DOHH2 (cell line): ENCODE results near the gene KIR3DL3.

ENCODE experiments used
- H3F3A ChIP-seq: fragments of 200-600 bp; sonication (generic), shearing (Covaris generic); 2 replicates; pipeline ENCODE4 v1.6.0; 2016; ENCODE audit warnings: antibody characterized with exemption, mild to moderate bottlenecking; ENCODE audit not compliant: control insufficient read depth, insufficient read depth
- H3K27ac ChIP-seq: fragments of 200-600 bp; sonication (generic); 2 replicates; pipeline ENCODE4 v1.5.1; 2014; ENCODE audit warnings: low read depth, mild to moderate bottlenecking, low read length, moderate library complexity
- H3K27me3 ChIP-seq: fragments of 200-600 bp; sonication (generic); 2 replicates; pipeline ENCODE4 v1.6.1; 2014; ENCODE audit warnings: mild to moderate bottlenecking, low read length, mixed read lengths; ENCODE audit not compliant: control insufficient read depth
- H3K36me3 ChIP-seq: fragments of 200-600 bp; sonication (generic); 2 replicates; pipeline ENCODE4 v1.6.1; 2014; ENCODE audit warnings: mild to moderate bottlenecking, low read length, moderate library complexity, mixed read lengths; ENCODE audit not compliant: control insufficient read depth
- H3K4me1 ChIP-seq: fragments of 200-600 bp; sonication (generic); 2 replicates; pipeline ENCODE4 v1.6.1; 2014; ENCODE audit warnings: mild to moderate bottlenecking, low read length, mixed read lengths; ENCODE audit not compliant: control insufficient read depth
- H3K4me2 ChIP-seq: fragments of 200-600 bp; sonication (generic); 2 replicates; pipeline ENCODE4 v1.6.0; 2014; ENCODE audit warnings: mild to moderate bottlenecking, low read length, moderate library complexity
- H3K4me3 ChIP-seq: fragments of 200-600 bp; sonication (generic); 2 replicates; pipeline ENCODE4 v1.5.1; 2014; ENCODE audit warnings: mild to moderate bottlenecking, low read length, mixed read lengths
- H3K79me2 ChIP-seq: fragments of 200-600 bp; sonication (generic); 2 replicates; pipeline ENCODE4 v1.6.1; 2014; ENCODE audit warnings: mild to moderate bottlenecking, low read length, mixed read lengths; ENCODE audit not compliant: control insufficient read depth
- H3K9me2 ChIP-seq: fragments of 200-600 bp; sonication (generic); replicated peaks from 2 replicates; pipeline ENCODE4 v1.6.1; 2014; ENCODE audit warnings: mild to moderate bottlenecking, low read length, mixed read lengths; ENCODE audit not compliant: control insufficient read depth
- H3K9me3 ChIP-seq: fragments of 200-600 bp; sonication (generic); 2 replicates; pipeline ENCODE4 v1.6.1; 2014; ENCODE audit warnings: antibody characterized with exemption, low read length, mixed read lengths; ENCODE audit not compliant: control insufficient read depth, insufficient read depth
- H4K20me1 ChIP-seq: fragments of 200-600 bp; sonication (generic); 2 replicates; pipeline ENCODE4 v1.6.0; 2014; ENCODE audit warnings: low read depth, mild to moderate bottlenecking, antibody characterized with exemption, low read length, moderate library complexity; ENCODE audit not compliant: control insufficient read depth, insufficient read depth
- CTCF ChIP-seq: fragments of 200-600 bp; sonication (generic); IDR thresholded peaks from one replicate; pipeline ENCODE4 v1.5.1; 2014; ENCODE audit warnings: antibody characterized with exemption, mild to moderate bottlenecking, low read depth, low read length; ENCODE audit not compliant: poor library complexity, severe bottlenecking
- EZH2phosphoT487 ChIP-seq: fragments of 200-600 bp; sonication (generic); IDR thresholded peaks from 2 replicates; pipeline ENCODE4 v1.6.1; 2017; ENCODE audit warnings: borderline replicate concordance, mild to moderate bottlenecking, antibody characterized with exemption, low read length, moderate library complexity, mixed read lengths

KIR3DL3 gene

DNA sequence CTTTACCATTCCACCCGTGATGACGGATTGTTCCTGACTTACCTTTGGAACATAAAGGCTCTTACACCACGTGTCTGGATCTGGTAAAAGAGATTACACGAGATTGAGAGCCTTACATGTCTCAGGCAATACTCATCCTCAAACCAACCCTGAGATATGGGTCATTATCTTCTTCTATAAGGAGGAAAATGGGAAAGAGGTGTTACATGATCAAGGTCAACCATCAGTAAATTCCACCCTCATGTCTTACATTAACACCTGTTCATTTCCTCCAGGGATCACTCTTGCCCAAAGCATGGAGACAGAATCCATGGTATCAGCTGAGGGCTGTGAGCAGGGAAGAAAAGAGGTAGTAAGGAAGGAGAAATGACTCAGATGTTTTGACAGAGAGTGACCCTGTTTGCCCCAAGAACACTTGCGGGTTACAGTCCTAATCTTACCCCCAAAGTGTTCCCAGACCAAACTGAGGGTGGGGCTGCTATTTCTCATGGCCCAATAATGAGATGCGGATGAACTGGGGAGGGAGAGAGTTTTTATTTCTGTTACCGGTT is 41.9 kb upstream of the KIR3DL3 start:
- Histone ChIP-seq H3K4me2 (no peak overlapping the region), H3K79me2 (no peaks in the 10 kb centered on the region), H3K4me3 (no peak overlapping the region), H3K27ac (no peak overlapping the region), H4K20me1 (no peaks in the 10 kb centered on the region), H3K9me2 (no peaks in the 10 kb centered on the region), H3K27me3 (peaks cover 21% of the 10 kb centered on the region), H3F3A (no peaks in the 10 kb centered on the region), H3K4me1 (peaks cover 2% of the 10 kb centered on the region), H3K36me3 (no peaks in the 10 kb centered on the region), H3K9me3 (no peaks in the 10 kb centered on the region)
- no peak for TF ChIP-seq CTCF
- no peak for TF ChIP-seq EZH2phosphoT487

- Histone ChIP-seq H3K9me2 (no peaks in the 10 kb centered on the region), H4K20me1 (no peaks in the 10 kb centered on the region), H3K36me3 (no peaks in the 10 kb centered on the region), H3K4me2 (no peak overlapping the region), H3K9me3 (no peaks in the 10 kb centered on the region), H3K79me2 (no peaks in the 10 kb centered on the region), H3K27me3 (peaks cover 27% of the 10 kb centered on the region), H3F3A (no peaks in the 10 kb centered on the region), H3K4me1 (no peaks in the 10 kb centered on the region), H3K4me3 (no peak overlapping the region), H3K27ac (no peak overlapping the region)
- TF ChIP-seq EZH2phosphoT487: no peak
- no peak for TF ChIP-seq CTCF
Measured at GRCh38 chr19:54684527-54684926, 39.7 kb upstream of the KIR3DL3 start.

DNA sequence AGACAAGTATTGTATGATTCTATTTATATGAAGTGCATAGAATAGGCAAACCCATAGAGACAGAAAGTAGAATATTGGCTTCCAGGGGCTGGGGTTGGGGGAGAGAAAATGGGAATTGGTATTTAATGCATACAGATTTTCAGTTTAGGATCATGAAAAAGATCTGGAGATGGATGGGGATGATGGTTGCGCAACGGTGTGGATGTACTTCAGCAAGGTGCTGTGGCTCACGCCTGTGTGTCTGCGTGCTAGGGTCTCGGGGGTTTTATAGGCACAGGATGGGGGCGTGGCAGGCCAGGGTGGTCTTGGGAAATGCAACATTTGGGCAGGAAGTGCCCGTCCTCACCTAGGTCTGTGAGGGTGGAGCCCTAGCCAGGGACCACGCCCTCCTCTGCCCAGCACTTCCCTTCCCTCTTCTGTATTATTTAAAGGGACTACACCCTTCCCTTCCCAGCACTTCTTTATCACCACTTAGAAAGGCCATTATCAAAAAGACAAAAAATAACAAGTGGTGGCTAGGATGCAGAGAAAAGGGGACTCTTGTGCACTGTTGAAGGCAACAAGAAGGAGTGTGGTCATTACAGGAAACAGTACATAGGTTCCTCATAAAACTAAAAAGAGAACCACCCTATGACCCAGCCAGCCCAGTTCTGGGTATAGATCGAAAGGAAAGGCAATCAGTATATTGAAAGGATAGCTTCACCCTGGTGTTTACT is 32.5 kb upstream of the KIR3DL3 start:
- Histone ChIP-seq H3K27me3 (peaks cover 11% of the 10 kb centered on the region; the same call in 1 of the 2 replicates), H3K4me3 (no peak overlapping the region), H3K79me2 (no peaks in the 10 kb centered on the region), H4K20me1 (no peaks in the 10 kb centered on the region), H3K9me2 (no peaks in the 10 kb centered on the region), H3K27ac (no peak overlapping the region), H3K4me1 (no peaks in the 10 kb centered on the region), H3F3A (no peaks in the 10 kb centered on the region), H3K36me3 (no peaks in the 10 kb centered on the region), H3K9me3 (no peaks in the 10 kb centered on the region), H3K4me2 (no peak overlapping the region)
- TF ChIP-seq CTCF: no peak
- TF ChIP-seq EZH2phosphoT487: no peak
